ENCODE measurements around the gene DUSP18. TPM values are rescaled to one million over a fixed set of nuclear protein-coding genes. Genes with fewer than 3 reads are reported as not detected.

Gene DUSP18
- total and polyA plus RNA-seq, 9 of the 15 experiments (the other 6 are each of a cell fraction or from before 2014, with no cell fraction given) = 1.00 to 3.7 (median 1.5) TPM

DNA sequence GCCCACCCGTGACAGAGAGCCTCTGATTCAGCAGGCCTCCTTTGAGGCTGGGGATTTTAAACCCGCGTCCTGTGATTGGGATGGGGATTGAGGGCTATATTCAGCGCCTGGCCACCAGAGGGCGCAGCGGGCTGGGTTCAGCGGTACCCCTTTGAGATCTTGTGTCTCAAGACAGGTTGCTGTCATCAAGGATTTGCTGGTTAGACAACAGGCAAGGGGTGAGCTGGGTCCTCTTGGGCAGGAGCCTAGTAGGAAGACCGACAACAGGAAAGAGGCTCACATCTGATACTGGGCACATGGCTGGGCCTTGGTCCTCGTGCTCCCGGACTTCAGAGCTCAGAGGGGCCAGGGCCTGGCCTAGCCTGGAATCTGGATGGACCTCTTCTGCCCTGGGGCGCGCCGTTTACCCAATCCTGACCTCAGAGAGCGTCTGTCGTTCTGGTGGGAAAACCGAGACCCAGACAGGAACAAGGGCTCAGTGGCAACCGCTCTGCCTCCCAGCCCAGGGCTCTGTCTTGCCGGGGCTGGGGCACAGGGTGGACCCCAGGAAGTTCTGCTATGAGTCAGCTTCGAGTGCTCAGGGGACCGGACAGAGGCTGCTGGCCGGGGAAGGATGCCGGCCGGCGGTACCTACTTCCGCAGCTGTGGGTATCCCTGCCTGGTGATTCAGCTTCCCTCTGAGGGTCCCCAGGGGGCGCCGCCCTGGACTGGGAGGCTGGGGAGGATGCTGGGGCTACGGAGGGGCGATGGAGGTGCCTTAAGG lies 33.0 kb downstream of the DUSP18 start (continued):
- TF ChIP-seq, protein P1, sequence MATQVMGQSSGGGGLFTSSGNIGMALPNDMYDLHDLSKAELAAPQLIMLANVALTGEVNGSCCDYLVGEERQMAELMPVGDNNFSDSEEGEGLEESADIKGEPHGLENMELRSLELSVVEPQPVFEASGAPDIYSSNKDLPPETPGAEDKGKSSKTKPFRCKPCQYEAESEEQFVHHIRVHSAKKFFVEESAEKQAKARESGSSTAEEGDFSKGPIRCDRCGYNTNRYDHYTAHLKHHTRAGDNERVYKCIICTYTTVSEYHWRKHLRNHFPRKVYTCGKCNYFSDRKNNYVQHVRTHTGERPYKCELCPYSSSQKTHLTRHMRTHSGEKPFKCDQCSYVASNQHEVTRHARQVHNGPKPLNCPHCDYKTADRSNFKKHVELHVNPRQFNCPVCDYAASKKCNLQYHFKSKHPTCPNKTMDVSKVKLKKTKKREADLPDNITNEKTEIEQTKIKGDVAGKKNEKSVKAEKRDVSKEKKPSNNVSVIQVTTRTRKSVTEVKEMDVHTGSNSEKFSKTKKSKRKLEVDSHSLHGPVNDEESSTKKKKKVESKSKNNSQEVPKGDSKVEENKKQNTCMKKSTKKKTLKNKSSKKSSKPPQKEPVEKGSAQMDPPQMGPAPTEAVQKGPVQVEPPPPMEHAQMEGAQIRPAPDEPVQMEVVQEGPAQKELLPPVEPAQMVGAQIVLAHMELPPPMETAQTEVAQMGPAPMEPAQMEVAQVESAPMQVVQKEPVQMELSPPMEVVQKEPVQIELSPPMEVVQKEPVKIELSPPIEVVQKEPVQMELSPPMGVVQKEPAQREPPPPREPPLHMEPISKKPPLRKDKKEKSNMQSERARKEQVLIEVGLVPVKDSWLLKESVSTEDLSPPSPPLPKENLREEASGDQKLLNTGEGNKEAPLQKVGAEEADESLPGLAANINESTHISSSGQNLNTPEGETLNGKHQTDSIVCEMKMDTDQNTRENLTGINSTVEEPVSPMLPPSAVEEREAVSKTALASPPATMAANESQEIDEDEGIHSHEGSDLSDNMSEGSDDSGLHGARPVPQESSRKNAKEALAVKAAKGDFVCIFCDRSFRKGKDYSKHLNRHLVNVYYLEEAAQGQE (IDR thresholded peaks at IDR 0.05; ENCODE audit: borderline replicate concordance) = peak; percentile 87
- TF ChIP-seq, protein P1 (CRISPR knock-in tag; IDR thresholded peaks at IDR 0.05; ENCODE audit: low read depth) = no peak
- TF ChIP-seq STAG1 (CRISPR knock-in tag; IDR thresholded peaks at IDR 0.05; ENCODE audit: borderline replicate concordance) (peak; percentile 81; the same call in 1 of the 2 replicates), CCAR2 (IDR thresholded peaks at IDR 0.05; ENCODE audit: low read depth, low read length) (no peak), CBFA2T3 (IDR thresholded peaks at IDR 0.05) (no peak), FOXK2 (conservative IDR thresholded peaks at IDR 0.05 in 1 of 2, IDR thresholded peaks at IDR 0.05 in 1 of 2; ENCODE audit: low read depth in 2 of 2) (peak; percentile 47 to 55; a peak in 2 of 4 replicates), FOXK1 (CRISPR knock-in tag; IDR thresholded peaks at IDR 0.05; ENCODE audit: borderline replicate concordance) (0 out of 2 replicates have a peak, but pooled peaks have one; percentile 46), CBX1 (IDR thresholded peaks at IDR 0.05; ENCODE audit: low read depth) (no peak), ZNF224 (CRISPR knock-in tag; IDR thresholded peaks at IDR 0.05) (0 out of 2 replicates have a peak, but pooled peaks have one; percentile 12), RAD21 (CRISPR knock-in tag; conservative IDR thresholded peaks at IDR 0.05 in 1 of 2, IDR thresholded peaks at IDR 0.05 in 1 of 2) (peak; percentile 78 to 89), BHLHE40 (IDR thresholded peaks at IDR 0.05; ENCODE audit: low read length) (peak; percentile 67)
- TF ChIP-seq, protein P2, sequence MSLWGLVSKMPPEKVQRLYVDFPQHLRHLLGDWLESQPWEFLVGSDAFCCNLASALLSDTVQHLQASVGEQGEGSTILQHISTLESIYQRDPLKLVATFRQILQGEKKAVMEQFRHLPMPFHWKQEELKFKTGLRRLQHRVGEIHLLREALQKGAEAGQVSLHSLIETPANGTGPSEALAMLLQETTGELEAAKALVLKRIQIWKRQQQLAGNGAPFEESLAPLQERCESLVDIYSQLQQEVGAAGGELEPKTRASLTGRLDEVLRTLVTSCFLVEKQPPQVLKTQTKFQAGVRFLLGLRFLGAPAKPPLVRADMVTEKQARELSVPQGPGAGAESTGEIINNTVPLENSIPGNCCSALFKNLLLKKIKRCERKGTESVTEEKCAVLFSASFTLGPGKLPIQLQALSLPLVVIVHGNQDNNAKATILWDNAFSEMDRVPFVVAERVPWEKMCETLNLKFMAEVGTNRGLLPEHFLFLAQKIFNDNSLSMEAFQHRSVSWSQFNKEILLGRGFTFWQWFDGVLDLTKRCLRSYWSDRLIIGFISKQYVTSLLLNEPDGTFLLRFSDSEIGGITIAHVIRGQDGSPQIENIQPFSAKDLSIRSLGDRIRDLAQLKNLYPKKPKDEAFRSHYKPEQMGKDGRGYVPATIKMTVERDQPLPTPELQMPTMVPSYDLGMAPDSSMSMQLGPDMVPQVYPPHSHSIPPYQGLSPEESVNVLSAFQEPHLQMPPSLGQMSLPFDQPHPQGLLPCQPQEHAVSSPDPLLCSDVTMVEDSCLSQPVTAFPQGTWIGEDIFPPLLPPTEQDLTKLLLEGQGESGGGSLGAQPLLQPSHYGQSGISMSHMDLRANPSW (CRISPR knock-in tag; IDR thresholded peaks at IDR 0.05) = no peak
- TF ChIP-seq, protein P3, sequence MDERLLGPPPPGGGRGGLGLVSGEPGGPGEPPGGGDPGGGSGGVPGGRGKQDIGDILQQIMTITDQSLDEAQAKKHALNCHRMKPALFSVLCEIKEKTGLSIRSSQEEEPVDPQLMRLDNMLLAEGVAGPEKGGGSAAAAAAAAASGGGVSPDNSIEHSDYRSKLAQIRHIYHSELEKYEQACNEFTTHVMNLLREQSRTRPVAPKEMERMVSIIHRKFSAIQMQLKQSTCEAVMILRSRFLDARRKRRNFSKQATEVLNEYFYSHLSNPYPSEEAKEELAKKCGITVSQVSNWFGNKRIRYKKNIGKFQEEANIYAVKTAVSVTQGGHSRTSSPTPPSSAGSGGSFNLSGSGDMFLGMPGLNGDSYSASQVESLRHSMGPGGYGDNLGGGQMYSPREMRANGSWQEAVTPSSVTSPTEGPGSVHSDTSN (CRISPR knock-in tag; IDR thresholded peaks at IDR 0.05; ENCODE audit: low read depth) = no peak
- TF ChIP-seq, protein P3 (tag; conservative IDR thresholded peaks at IDR 0.05; ENCODE audit: low read depth) = peak; percentile 68

All from K562 (cell line).